ENCODE measurements around the gene ZNF679. TPM values are rescaled to one million over a fixed set of nuclear protein-coding genes. Genes with fewer than 3 reads are reported as not detected.
"Not testable (repeated sequence)": the region's sequence is repeated elsewhere in the genome, so short reads cannot be mapped to it uniquely, and the experiment has no call there.

ZNF679 gene
- total RNA-seq, 4 donors from 2014 or later = not detected

- Histone ChIP-seq H3K4me1 (no peaks in the 10 kb centered on the region), H3K36me3 (no peaks in the 10 kb centered on the region), H3K4me3 (no peak overlapping the region), H3K9me3 (no peaks in the 10 kb centered on the region), H3K27ac (no peak overlapping the region), H3K27me3 (no peaks in the 10 kb centered on the region)
- no peak for DNase-seq
- no peak for ATAC-seq
- TF ChIP-seq POLR2A (IDR thresholded peaks at IDR 0.05) = no peak
- no peak for TF ChIP-seq CTCF (IDR thresholded peaks at IDR 0.05 in 4 of 5, conservative IDR thresholded peaks at IDR 0.05 in 1 of 5)
- intact Hi-C loops (cut with DNase I; ENCODE audit: low total_unique reads) = no loop called here
- in situ Hi-C loops (cut with MboI; ENCODE audit: low sequenced_read_pairs in 4 of 4) = loop anchor here in 2 of 4 donors (25.0 kb wide), 1 partner anchor 420 kb away; no protein-coding TSS in a partner anchor
Measured at GRCh38 chr7:64192775-64193174, 35.5 kb upstream of the ZNF679 start.

- TF ChIP-seq CTCF (IDR thresholded peaks at IDR 0.05 in 4 of 5, conservative IDR thresholded peaks at IDR 0.05 in 1 of 5) (no peak), POLR2A (IDR thresholded peaks at IDR 0.05) (no peak)
- Histone ChIP-seq H3K9me3 (no peaks in the 10 kb centered on the region), H3K4me1 (no peaks in the 10 kb centered on the region), H3K36me3 (no peaks in the 10 kb centered on the region), H3K4me3 (no peak within 1 kb of the TSS), H3K27ac (no peak within 1 kb of the TSS), H3K27me3 (no peaks in the 10 kb centered on the region)
- intact Hi-C loops (cut with DNase I; ENCODE audit: low total_unique reads) = no loop called here
- ATAC-seq (no peak), DNase-seq (no peak)
- in situ Hi-C loops (cut with MboI; ENCODE audit: low sequenced_read_pairs in 4 of 4) = no loop called here
Measured at GRCh38 chr7:64206903-64207302, 21.4 kb upstream of the ZNF679 start, which contains the start of gene ZNF735. Gene ZNF735 (plus strand): TSS chr7:64207203. CDS start chr7:64207203, 0 bp downstream.

GRCh38 chr7:64219710-64220298 lies 8.5 kb upstream of the ZNF679 start:
- H3K4me1 ChIP-seq; ATAC-seq; intact Hi-C loops (cut with DNase I; ENCODE audit: low total_unique reads); H3K4me3 ChIP-seq; DNase-seq; H3K27me3 ChIP-seq; in situ Hi-C loops (cut with MboI; ENCODE audit: low sequenced_read_pairs in 4 of 4); H3K27ac ChIP-seq; H3K36me3 ChIP-seq: not testable (repeated sequence)
- peaks cover 0 to 12% (median 0%) of the 10 kb centered on the region in 3 donors for H3K9me3 ChIP-seq

- ATAC-seq (no peak), DNase-seq (no peak)
- intact Hi-C loops (cut with DNase I; ENCODE audit: low total_unique reads) (no loop called here), in situ Hi-C loops (cut with MboI; ENCODE audit: low sequenced_read_pairs in 4 of 4) (no loop called here)
- Histone ChIP-seq H3K36me3 (no peaks in the 10 kb centered on the region), H3K4me3 (no peak overlapping the region), H3K4me1 (no peaks in the 10 kb centered on the region), H3K27me3 (no peaks in the 10 kb centered on the region), H3K27ac (no peak overlapping the region), H3K9me3 (peaks cover 0 to 12% (median 0%) of the 10 kb centered on the region in 3 donors)
- TF ChIP-seq POLR2A (IDR thresholded peaks at IDR 0.05) (no peak), CTCF (IDR thresholded peaks at IDR 0.05 in 4 of 5, conservative IDR thresholded peaks at IDR 0.05 in 1 of 5) (no peak)
Measured at GRCh38 chr7:64223366-64223765, 4.9 kb upstream of the ZNF679 start.

- Histone ChIP-seq H3K36me3 (no peaks in the 10 kb centered on the region), H3K4me3 (no peak overlapping the region), H3K27me3 (peaks cover 0 to 8% (median 0%) of the 10 kb centered on the region in 3 donors), H3K27ac (no peak overlapping the region), H3K9me3 (peaks cover 0 to 25% (median 0%) of the 10 kb centered on the region in 3 donors), H3K4me1 (no peaks in the 10 kb centered on the region)
- no peak for DNase-seq
- in situ Hi-C loops (cut with MboI; ENCODE audit: low sequenced_read_pairs in 4 of 4) = no loop called here
- ATAC-seq = no peak
- no peak for TF ChIP-seq CTCF (IDR thresholded peaks at IDR 0.05 in 4 of 5, conservative IDR thresholded peaks at IDR 0.05 in 1 of 5)
- intact Hi-C loops (cut with DNase I; ENCODE audit: low total_unique reads) = no loop called here
Measured at GRCh38 chr7:64266341-64266919, 38.2 kb downstream of the ZNF679 start.
